Measurements from ENCODE around the gene MYRF.

MYRF gene

DNA sequence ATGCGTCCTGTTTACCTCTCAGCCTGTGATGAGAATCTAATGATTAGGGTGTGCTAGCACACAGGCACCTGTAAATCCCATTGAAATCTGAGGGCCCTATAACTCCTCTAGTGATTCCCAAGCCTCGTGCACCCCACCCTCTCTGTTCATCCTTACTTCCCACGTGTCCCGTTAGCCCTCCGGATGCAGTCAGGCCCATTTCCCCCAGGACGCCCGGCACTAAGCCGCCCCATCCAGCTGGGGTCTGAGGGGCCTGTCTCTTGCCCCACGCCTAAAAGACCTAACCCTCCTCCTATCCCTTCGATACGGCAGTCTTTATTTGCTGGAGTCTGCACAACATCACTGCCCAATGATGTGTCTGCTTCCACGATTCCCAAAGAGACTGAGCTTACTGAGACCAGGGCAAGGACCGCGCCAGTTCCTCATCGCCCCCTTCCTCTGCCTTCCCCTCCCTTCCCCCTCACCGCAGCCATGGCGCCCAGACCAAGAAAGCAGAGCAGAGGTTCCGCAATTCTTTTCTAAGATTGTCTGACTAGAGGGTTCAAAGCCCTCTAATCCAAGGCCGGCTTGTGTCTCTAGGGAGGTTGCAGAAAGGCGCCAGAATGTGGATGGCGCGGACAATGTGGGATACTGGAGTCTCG, 74.6 kb downstream of the MYRF start:
- TF ChIP-seq, protein P1, sequence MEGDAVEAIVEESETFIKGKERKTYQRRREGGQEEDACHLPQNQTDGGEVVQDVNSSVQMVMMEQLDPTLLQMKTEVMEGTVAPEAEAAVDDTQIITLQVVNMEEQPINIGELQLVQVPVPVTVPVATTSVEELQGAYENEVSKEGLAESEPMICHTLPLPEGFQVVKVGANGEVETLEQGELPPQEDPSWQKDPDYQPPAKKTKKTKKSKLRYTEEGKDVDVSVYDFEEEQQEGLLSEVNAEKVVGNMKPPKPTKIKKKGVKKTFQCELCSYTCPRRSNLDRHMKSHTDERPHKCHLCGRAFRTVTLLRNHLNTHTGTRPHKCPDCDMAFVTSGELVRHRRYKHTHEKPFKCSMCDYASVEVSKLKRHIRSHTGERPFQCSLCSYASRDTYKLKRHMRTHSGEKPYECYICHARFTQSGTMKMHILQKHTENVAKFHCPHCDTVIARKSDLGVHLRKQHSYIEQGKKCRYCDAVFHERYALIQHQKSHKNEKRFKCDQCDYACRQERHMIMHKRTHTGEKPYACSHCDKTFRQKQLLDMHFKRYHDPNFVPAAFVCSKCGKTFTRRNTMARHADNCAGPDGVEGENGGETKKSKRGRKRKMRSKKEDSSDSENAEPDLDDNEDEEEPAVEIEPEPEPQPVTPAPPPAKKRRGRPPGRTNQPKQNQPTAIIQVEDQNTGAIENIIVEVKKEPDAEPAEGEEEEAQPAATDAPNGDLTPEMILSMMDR (conservative IDR thresholded peaks at IDR 0.05; ENCODE audit: low read depth), result no peak
- ChIA-PET CTCF (no interaction called here), POLR2A (ENCODE audit: low non-redundant PET) (no interaction called here)
- DNase-seq (ENCODE audit: low spot score), result no peak
- peak overlapping the region; percentile 91 for H3K27ac ChIP-seq

DNA sequence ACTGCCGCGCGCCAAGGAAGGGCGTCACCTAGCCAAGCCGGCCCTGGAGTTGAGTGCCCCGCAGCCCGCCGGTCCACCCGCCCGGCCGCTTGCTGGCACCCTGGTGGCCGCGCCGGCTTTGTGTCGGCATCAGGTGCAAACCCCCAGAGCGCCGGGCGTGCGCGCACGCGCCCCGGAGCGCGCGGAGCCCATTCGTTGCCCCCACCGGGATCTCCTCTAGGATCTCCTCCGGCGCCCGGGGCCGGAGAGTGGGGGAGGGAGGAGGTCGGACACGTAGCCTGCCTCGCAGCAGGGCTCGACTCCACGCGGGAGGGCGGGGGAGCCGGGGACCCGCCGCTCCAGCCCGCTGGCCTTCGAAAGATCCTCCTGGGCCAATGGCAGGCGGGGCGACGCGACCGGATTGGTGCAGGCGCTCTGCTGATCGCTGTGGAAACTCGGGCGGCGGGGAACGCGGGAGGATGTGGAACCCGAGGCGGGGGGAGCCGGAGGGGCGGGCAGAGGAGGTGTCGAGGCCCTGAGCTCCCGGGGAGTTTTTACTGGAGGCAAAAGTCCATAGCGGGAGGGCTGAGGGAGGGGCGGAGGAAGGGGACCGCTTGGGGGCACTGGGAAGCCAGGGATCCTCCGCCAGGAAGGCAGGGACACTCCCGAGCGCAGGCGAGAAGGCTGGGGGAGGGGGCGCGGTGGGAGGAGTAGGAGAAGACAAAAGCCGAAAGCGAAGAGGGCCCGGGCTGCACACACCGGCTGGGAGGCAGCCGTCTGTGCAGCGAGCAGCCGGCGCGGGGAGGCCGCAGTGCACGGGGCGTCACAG, 75.3 kb downstream of the MYRF start, which contains the start of gene FADS2:
TSS of gene FADS2 (plus strand) at position 730 of the 808 bp plus-strand sequence. CDS start 91 bp downstream, outside the sequence.
- peak; percentile 51 for DNase-seq (ENCODE audit: low spot score)
- CTCF ChIA-PET, result interaction anchor here (0.7 kb wide), 1 partner anchor 144 kb away, joined by 3 read pairs; no protein-coding TSS in a partner anchor
- TF ChIP-seq, protein P1 (conservative IDR thresholded peaks at IDR 0.05; ENCODE audit: low read depth), result no peak
- peak within 1 kb of the TSS; percentile 91 for H3K27ac ChIP-seq
- POLR2A ChIA-PET (ENCODE audit: low non-redundant PET), result no interaction called here

DNA sequence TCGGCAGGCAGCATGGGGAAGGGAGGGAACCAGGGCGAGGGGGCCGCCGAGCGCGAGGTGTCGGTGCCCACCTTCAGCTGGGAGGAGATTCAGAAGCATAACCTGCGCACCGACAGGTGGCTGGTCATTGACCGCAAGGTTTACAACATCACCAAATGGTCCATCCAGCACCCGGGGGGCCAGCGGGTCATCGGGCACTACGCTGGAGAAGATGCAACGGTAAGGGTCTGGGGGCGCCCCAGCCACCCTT, 75.9 kb downstream of the MYRF start:
- ChIA-PET POLR2A (ENCODE audit: low non-redundant PET) (interaction anchor here (0.5 kb wide), 1 partner anchor 61 kb away, joined by 3 read pairs; no protein-coding TSS in a partner anchor), CTCF (interaction anchor here (0.8 kb wide), 1 partner anchor 253 kb away, joined by 4 read pairs; no protein-coding TSS in a partner anchor)
- DNase-seq (ENCODE audit: low spot score), result no peak
- TF ChIP-seq, protein P1 (conservative IDR thresholded peaks at IDR 0.05; ENCODE audit: low read depth), result no peak
- peak overlapping the region; percentile 91 for H3K27ac ChIP-seq

DNA sequence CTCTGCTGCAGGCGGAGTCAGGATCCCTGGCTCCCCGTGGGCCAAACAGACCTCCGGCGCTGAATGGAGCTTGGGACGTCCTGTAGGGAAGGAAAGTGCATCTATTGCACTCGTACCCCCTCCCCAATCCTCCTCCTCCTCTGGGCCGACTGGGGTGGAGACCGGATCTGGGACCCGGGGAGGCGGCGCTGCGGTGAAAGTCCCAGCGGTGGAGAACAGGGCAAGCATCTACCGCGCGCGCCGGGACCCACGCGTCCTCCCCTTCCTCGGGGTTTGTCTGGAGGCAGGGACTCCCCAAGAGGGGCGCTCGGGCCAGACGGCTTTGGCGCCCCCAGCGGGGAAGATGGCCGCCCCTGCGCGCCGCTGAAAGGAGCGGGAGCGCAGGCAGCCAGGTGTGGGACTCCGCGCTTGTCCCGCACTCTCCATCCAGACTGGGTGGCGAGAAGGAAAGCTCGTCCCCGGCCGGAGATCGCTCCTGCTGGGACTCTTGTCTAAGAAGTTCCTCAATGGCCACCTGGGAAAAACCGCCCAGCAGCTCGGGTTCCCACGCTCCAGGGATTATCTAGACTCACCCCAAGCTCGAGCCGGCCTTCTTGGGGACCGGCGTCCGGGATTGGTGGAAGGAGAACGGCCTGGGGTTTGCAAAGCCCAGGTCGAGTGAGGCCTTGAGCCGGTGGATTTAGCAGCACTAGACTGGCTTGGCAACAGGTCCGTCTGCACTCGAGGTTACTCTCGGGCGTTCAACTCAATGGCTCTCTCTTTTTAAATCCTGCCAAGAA, 76.4 kb downstream of the MYRF start:
- TF ChIP-seq, protein P1 (conservative IDR thresholded peaks at IDR 0.05; ENCODE audit: low read depth), result peak; percentile 68
- H3K27ac ChIP-seq, result peak overlapping the region; percentile 91
- CTCF ChIA-PET, result interaction anchor here (0.5 to 0.8 kb wide), 5 partner anchors 14 to 253 kb away, joined by 3 to 5 read pairs (median 3); no protein-coding TSS in a partner anchor
- POLR2A ChIA-PET (ENCODE audit: low non-redundant PET), result interaction anchor here (0.5 kb wide), 1 partner anchor 60 kb away, joined by 3 read pairs; no protein-coding TSS in a partner anchor
- no peak for DNase-seq (ENCODE audit: low spot score)

DNA sequence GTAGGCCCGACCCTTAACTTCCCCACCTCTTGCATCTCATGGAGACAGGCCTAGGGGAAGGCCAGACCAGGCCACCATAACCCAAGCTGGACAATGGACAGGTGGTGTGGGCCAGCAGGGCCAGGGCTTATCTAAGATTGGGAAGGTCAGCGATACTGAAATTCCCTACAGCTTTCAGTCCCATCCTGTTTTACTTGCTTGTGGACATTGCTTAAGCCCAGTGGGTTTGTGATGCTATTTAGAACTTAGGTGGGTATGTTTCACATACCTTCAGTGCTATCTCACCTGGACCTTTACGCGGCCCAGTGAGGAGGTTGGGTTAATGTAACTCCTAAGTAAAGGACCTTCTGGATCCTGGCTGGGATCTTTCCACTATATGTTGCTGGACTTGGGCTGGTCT, 77.4 kb downstream of the MYRF start:
- POLR2A ChIA-PET (ENCODE audit: low non-redundant PET), result no interaction called here
- DNase-seq (ENCODE audit: low spot score), result no peak
- peak overlapping the region; percentile 91 for H3K27ac ChIP-seq
- TF ChIP-seq, protein P1 (conservative IDR thresholded peaks at IDR 0.05; ENCODE audit: low read depth), result no peak
- CTCF ChIA-PET, result no interaction called here

All from RWPE1 (cell line).